Epithelial cell of esophagus (primary cell): Measurements from ENCODE around the gene TSHZ1.

Source experiments
- DNase-seq: peaks from one replicate; pipeline ENCODE4 v3.0.0; 2010; ENCODE audit warnings: low read depth
- H3K4me3 ChIP-seq: 2 replicates; pipeline ENCODE4 v1.5.1; 2011; ENCODE audit warnings: mild to moderate bottlenecking, low read length, control low read depth
- TF ChIP-seq, protein P1 (sequence below): IDR thresholded peaks from 2 replicates; pipeline ENCODE4 v1.5.1; 2011; ENCODE audit warnings: low read depth, mild to moderate bottlenecking, low read length, control low read depth, inconsistent platforms; ENCODE audit not compliant: insufficient read depth; ENCODE audit errors: missing control alignments

Gene TSHZ1

GRCh38 chr18:75317300-75317699 is 106.7 kb downstream of the TSHZ1 start:
- TF ChIP-seq, protein P1, sequence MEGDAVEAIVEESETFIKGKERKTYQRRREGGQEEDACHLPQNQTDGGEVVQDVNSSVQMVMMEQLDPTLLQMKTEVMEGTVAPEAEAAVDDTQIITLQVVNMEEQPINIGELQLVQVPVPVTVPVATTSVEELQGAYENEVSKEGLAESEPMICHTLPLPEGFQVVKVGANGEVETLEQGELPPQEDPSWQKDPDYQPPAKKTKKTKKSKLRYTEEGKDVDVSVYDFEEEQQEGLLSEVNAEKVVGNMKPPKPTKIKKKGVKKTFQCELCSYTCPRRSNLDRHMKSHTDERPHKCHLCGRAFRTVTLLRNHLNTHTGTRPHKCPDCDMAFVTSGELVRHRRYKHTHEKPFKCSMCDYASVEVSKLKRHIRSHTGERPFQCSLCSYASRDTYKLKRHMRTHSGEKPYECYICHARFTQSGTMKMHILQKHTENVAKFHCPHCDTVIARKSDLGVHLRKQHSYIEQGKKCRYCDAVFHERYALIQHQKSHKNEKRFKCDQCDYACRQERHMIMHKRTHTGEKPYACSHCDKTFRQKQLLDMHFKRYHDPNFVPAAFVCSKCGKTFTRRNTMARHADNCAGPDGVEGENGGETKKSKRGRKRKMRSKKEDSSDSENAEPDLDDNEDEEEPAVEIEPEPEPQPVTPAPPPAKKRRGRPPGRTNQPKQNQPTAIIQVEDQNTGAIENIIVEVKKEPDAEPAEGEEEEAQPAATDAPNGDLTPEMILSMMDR: no peak
- DNase-seq: no peak
- no peak overlapping the region for H3K4me3 ChIP-seq

DNA sequence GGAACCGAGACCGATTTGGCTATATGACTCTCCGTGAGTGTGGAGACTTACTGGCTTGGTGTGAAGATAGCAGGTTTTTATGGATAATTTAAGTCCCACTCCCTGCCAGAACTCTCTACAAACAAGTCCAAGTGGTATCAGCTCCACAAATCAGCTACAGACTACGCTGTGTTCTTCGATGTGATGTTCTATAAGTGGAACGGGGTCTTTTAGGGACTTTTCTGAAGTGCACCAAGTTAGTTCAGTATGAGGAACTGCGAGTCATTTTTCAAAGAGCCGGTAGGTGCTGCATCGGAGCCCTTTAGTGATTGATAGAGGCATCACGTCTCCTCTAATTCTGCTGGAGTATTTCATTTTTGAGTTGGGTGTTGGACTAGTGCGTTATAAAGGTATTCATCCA is 107.1 kb downstream of the TSHZ1 start:
- TF ChIP-seq, protein P1: no peak
- no peak for DNase-seq

GRCh38 chr18:75319905-75320304 is 109.3 kb downstream of the TSHZ1 start:
- TF ChIP-seq, protein P1: no peak
- H3K4me3 ChIP-seq: no peak overlapping the region
- DNase-seq: no peak

More for the DNA sequence above, 107.1 kb downstream of the TSHZ1 start:
- H3K4me3 ChIP-seq: no peak overlapping the region

GRCh38 chr18:75320506-75320905 is 109.9 kb downstream of the TSHZ1 start:
- TF ChIP-seq, protein P1: no peak
- no peak for DNase-seq
- H3K4me3 ChIP-seq: no peak overlapping the region

DNA sequence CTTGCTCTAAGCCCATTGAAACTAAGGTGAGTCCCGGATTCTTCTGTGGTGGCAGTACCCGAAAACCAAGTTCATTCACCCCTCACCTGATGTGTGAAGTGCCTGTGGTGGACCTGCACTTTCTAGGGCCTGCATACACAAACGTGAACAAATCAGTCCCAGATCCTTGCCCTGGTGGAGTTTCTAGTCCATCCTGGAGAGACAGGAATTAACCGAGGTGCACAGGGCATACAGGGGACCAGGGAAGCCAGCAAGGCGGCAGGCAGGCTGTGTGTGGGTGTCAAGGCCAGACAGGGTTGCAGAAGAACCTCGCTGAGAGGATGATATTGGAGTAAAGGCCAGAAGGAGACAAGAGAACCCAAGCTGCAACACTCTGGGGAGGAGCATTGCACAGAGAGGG is 110.8 kb downstream of the TSHZ1 start:
- TF ChIP-seq, protein P1: no peak
- DNase-seq: no peak

DNA sequence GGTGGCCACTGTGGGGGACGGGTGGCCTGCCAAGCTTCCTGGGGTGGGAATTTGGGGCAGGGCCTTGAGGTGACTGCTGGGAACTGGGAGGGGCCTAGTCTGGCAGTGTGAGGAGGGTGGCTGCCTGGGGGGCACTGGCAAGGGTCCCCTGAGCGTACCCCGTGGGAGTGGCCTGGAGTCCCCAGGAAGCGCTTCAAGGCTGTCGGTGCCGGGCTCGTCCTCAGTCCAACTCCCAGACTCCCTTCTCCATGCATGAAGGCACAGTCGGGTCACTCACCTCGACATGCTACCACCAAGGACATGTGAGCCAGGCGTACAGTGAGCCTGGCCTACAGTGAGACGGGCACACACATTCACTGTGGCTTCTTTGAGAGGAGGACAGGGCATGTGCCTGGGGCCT is 111.6 kb downstream of the TSHZ1 start:
- TF ChIP-seq, protein P1: no peak
- no peak for DNase-seq
- H3K4me3 ChIP-seq: no peak overlapping the region

More for the DNA sequence above, 110.8 kb downstream of the TSHZ1 start:
- H3K4me3 ChIP-seq: no peak overlapping the region

DNA sequence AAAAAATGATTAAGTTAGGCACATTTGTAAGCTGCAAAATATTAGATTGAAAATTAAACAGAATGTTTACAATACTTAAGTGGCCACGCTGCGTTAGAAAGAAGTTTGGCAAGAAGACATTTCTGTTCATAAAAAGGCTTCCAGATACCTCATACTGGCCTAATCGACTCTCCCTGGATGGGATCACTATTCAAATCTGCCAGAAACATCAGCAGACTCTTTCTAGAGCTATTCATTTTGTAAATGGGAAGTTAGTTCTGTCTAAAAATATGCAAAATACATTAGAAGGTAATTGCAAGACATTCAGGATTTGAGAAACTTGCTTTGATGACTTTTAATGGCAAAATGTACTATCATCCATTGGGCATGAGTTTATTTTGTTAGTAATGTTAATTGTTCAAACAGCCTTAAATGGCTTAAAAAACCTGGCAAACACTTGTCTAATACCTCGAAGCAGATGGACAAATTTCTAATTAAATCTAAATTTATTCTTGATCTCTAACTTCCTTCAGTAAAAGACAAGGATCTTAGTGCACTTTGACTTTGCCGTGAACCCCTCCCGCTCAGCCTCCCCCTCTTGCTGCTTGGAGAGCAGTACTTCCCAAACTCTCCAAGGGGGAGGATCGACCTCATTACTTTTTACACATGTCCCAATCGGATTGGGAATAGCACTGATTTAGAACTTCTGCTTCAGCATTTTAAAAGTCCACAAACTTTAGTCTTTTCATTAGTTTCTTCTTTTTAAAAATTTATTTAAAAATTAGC is 113.4 kb downstream of the TSHZ1 start:
- no peak overlapping the region for H3K4me3 ChIP-seq
- TF ChIP-seq, protein P1: no peak
- DNase-seq: no peak
